ENCODE measurements around the gene ISLR.

ISLR gene

DNA sequence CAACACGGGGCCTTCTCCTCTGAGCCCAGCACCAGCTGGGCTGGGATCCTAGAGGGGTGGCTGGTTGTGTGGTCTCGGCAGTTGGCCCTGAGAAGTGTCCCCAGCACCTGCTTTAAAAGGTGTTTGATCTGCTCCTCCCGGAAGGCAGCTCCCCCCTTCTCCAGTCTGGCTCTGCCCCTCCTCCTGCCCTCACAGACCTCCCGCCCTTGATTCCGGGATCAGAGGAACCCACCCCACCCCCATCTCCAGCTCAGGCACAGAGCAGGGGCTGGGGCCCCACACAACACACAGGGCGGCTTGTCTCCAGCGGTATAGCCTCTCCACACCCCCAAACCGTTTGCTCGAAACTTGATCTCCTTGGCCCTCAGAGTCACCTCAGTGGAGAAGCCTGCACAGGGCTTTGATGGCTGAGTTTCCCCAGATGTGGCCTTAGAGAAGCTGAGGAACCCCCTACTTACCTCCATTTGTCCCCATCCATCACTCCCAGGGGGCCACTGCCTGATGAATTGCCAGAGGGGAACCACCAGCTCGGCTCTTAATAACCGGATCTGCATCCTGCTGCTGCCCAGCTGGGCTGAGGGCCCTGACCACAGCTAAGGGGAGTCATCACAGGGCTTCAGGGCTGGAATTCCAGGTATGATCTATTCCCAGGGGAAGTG, 35.5 kb downstream of the ISLR start:
- no peak for TF ChIP-seq SPI1 (IDR thresholded peaks at IDR 0.05; ENCODE audit: low read depth, low read length)
- no peak for TF ChIP-seq POLR2A (IDR thresholded peaks at IDR 0.05; ENCODE audit: low read depth, low read length)
- TF ChIP-seq POU2F2 (IDR thresholded peaks at IDR 0.05; ENCODE audit: low read depth, low read length) = no peak
- no peak for TF ChIP-seq TAF1 (IDR thresholded peaks at IDR 0.05; ENCODE audit: low read depth, low read length)
- TF ChIP-seq PAX5 (IDR thresholded peaks at IDR 0.05; ENCODE audit: insufficient read depth, low read length, severe bottlenecking) = no peak
- DNase-seq (ENCODE audit: insufficient read length, low spot score) = no peak

DNA sequence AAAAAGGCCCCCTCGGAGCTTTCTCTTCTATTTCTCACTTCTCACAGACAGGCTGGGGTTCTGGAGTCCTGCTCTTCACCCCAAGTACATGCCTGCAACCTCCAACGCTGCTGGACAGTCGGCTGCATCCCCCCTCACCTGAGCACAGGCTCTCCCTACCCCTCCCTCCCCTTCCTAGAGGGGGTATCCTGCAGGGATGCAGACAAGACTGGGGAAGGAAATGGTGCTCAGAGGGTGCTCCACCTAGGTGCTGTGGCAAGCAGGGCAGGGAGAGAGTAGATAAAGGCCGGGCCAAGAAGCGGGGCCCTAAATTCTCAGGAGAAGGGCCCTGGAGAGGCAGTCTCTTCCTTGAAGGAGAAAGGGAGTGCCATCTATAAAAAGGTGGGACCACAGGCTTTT, 36.0 kb downstream of the ISLR start:
- FAIRE-seq = no peak
- DNase-seq (ENCODE audit: insufficient read length, low spot score) = no peak
- no peak for TF ChIP-seq POLR2A (IDR thresholded peaks at IDR 0.05; ENCODE audit: low read depth, low read length)
- TF ChIP-seq TAF1 (IDR thresholded peaks at IDR 0.05; ENCODE audit: low read depth, low read length) = no peak
- TF ChIP-seq POU2F2 (IDR thresholded peaks at IDR 0.05; ENCODE audit: low read depth, low read length) = no peak
- TF ChIP-seq PAX5 (IDR thresholded peaks at IDR 0.05; ENCODE audit: insufficient read depth, low read length, severe bottlenecking) = no peak
- TF ChIP-seq SPI1 (IDR thresholded peaks at IDR 0.05; ENCODE audit: low read depth, low read length) = no peak
- TF ChIP-seq POLR2AphosphoS5 (IDR thresholded peaks at IDR 0.05; ENCODE audit: low read depth, low read length) = no peak

More for the DNA sequence above, 35.5 kb downstream of the ISLR start:
- no peak for FAIRE-seq

- no peak for FAIRE-seq
- DNase-seq (ENCODE audit: insufficient read length, low spot score) = no peak
- no peak for TF ChIP-seq SPI1 (IDR thresholded peaks at IDR 0.05; ENCODE audit: low read depth, low read length)
- TF ChIP-seq PAX5 (IDR thresholded peaks at IDR 0.05; ENCODE audit: insufficient read depth, low read length, severe bottlenecking) = no peak
- no peak for TF ChIP-seq TAF1 (IDR thresholded peaks at IDR 0.05; ENCODE audit: low read depth, low read length)
Observed at GRCh38 chr15:74209997-74210671, 36.6 kb downstream of the ISLR start.

DNA sequence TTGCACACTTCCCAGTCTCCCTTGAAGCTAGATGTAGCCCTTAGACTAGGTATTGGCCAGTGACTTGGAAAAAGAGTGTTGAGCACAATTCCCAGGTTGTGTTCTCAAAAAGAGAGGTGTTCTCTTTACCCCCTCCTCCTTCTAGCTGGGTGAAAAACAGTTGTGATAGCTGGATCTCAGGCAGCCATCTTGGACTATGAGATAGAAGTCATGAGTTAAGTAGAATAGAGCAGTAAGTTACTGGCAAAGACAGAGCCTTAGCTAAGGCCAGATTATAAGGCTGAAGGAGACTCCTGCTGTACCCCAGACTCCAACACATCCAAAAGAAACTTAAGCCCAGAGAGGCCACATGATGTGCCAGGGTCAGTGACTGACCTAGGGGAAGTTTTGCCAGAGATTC, 37.2 kb downstream of the ISLR start:
- no peak for TF ChIP-seq SPI1 (IDR thresholded peaks at IDR 0.05; ENCODE audit: low read depth, low read length)
- TF ChIP-seq POLR2AphosphoS5 (IDR thresholded peaks at IDR 0.05; ENCODE audit: low read depth, low read length) = no peak
- TF ChIP-seq PAX5 (IDR thresholded peaks at IDR 0.05; ENCODE audit: insufficient read depth, low read length, severe bottlenecking) = no peak
- TF ChIP-seq POLR2A (IDR thresholded peaks at IDR 0.05; ENCODE audit: low read depth, low read length) = no peak
- TF ChIP-seq TAF1 (IDR thresholded peaks at IDR 0.05; ENCODE audit: low read depth, low read length) = no peak
- TF ChIP-seq POU2F2 (IDR thresholded peaks at IDR 0.05; ENCODE audit: low read depth, low read length) = no peak
- FAIRE-seq = no peak
- no peak for DNase-seq (ENCODE audit: insufficient read length, low spot score)

DNA sequence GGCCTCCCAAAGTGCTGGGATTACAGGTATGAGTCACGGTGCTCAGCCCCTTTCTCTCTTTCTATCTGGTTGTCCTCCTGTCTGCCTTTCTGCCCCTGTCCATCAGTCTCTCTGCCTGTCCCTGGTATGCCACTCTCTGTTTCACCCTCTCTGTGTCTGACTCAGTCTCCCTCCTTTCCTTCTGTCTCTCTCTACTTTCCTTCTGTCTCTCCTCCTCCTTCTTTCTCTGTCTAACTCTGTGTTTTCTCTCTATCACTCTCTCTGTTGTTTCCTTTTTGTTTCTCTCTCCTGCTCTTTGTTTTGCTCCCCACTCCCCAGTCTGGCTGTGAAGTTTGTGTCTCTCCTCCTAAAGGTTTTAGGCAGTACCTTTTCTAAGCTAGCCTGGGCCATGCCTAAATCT, 38.1 kb downstream of the ISLR start:
- DNase-seq (ENCODE audit: insufficient read length, low spot score) = no peak
- FAIRE-seq = no peak
- no peak for TF ChIP-seq TAF1 (IDR thresholded peaks at IDR 0.05; ENCODE audit: low read depth, low read length)
- no peak for TF ChIP-seq PAX5 (IDR thresholded peaks at IDR 0.05; ENCODE audit: insufficient read depth, low read length, severe bottlenecking)
- no peak for TF ChIP-seq POLR2AphosphoS5 (IDR thresholded peaks at IDR 0.05; ENCODE audit: low read depth, low read length)
- TF ChIP-seq POLR2A (IDR thresholded peaks at IDR 0.05; ENCODE audit: low read depth, low read length) = no peak
- no peak for TF ChIP-seq SPI1 (IDR thresholded peaks at IDR 0.05; ENCODE audit: low read depth, low read length)
- no peak for TF ChIP-seq POU2F2 (IDR thresholded peaks at IDR 0.05; ENCODE audit: low read depth, low read length)

DNA sequence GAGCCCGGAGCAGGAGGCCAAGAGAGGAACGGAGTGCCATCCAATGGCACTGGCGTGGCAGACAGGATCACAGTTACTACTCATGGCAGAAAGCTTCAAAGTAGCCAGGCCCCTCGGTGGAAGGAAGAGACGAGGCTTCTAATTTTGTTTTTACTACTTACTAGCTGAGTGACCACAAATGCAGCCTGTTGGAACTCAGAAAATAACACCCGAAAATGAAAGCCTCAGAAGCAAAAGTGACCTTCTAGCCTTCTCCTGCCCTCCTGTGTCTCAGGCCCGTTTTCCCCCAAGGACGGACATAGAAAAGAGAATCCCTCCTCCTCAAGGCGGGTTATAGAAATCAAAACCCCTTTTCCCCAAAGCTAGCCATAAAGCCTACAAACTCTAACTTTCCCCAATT, 39.0 kb downstream of the ISLR start:
- FAIRE-seq = no peak
- TF ChIP-seq TAF1 (IDR thresholded peaks at IDR 0.05; ENCODE audit: low read depth, low read length) (no peak), SPI1 (IDR thresholded peaks at IDR 0.05; ENCODE audit: low read depth, low read length) (no peak), POLR2A (IDR thresholded peaks at IDR 0.05; ENCODE audit: low read depth, low read length) (no peak), POU2F2 (IDR thresholded peaks at IDR 0.05; ENCODE audit: low read depth, low read length) (0 out of 2 replicates have a peak, but pooled peaks have one; percentile 11)
- no peak for DNase-seq (ENCODE audit: insufficient read length, low spot score)

DNA sequence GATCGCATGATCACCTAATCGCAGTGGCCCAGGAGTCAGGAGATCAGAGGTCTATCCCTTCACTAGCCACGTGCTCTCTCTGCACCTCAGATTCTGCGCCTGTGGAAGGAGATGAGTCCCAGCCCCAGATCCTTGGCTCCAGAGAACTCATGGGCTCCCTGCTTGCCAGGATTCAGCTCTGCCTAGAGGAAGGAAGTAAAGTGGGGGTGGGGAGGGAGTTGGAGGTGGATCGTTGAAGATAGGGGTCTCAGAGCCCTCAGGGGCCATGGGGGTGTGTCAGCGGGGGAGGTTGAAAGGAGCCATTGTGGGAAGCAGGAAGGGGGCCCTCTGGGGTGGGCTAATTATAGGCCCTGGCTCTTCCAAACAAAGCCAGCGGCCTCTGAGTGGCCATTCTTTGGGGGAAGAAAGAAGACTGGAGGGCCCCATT, 40.4 kb downstream of the ISLR start:
- FAIRE-seq (no peak), DNase-seq (ENCODE audit: insufficient read length, low spot score) (no peak)
- TF ChIP-seq POLR2A (IDR thresholded peaks at IDR 0.05; ENCODE audit: low read depth, low read length) = no peak
- TF ChIP-seq POU2F2 (IDR thresholded peaks at IDR 0.05; ENCODE audit: low read depth, low read length) = no peak
- no peak for TF ChIP-seq POLR2AphosphoS5 (IDR thresholded peaks at IDR 0.05; ENCODE audit: low read depth, low read length)
- TF ChIP-seq TAF1 (IDR thresholded peaks at IDR 0.05; ENCODE audit: low read depth, low read length) = no peak
- TF ChIP-seq SPI1 (IDR thresholded peaks at IDR 0.05; ENCODE audit: low read depth, low read length) = no peak
- TF ChIP-seq PAX5 (IDR thresholded peaks at IDR 0.05; ENCODE audit: insufficient read depth, low read length, severe bottlenecking) = no peak

DNA sequence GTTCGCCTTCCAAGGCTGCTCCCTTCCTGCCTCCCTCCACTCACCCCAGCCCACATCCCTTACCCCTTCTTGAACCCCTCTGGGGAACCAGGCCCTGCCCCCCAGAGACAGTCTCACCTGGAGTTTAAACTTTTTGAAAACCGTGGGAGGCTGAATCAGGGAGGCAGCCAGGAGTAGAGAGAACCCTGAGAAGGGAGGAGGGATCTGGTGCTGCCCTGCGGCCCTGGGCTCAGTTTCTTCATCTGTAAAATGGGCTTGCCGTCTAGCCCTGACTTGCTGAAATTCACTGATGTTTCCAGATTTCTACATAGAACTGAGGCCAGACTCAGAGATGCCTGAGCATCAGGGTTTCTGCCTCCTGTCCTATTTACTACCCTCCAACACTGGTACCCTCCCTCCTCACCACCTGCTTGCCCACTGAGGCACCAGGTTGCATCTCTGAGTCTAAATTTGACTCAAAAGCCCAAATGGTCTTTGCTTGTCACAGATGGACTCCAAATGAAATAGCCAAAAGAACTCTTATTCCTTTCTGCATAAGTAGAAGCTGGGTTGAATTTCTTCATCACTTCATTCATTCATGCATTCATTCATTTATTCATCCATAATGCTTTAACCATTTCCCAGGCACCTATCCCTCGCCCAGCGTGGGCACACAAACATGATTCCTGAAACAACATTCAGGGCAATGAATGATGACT, 41.0 kb downstream of the ISLR start:
- FAIRE-seq (no peak), DNase-seq (ENCODE audit: insufficient read length, low spot score) (no peak)
- no peak for TF ChIP-seq PAX5 (IDR thresholded peaks at IDR 0.05; ENCODE audit: insufficient read depth, low read length, severe bottlenecking)
- no peak for TF ChIP-seq SPI1 (IDR thresholded peaks at IDR 0.05; ENCODE audit: low read depth, low read length)
- no peak for TF ChIP-seq POLR2AphosphoS5 (IDR thresholded peaks at IDR 0.05; ENCODE audit: low read depth, low read length)
- TF ChIP-seq TAF1 (IDR thresholded peaks at IDR 0.05; ENCODE audit: low read depth, low read length) = no peak
- TF ChIP-seq POLR2A (IDR thresholded peaks at IDR 0.05; ENCODE audit: low read depth, low read length) = no peak
- no peak for TF ChIP-seq POU2F2 (IDR thresholded peaks at IDR 0.05; ENCODE audit: low read depth, low read length)

GRCh38 chr15:74215958-74216357, 42.4 kb downstream of the ISLR start:
- TF ChIP-seq TAF1 (IDR thresholded peaks at IDR 0.05; ENCODE audit: low read depth, low read length) (no peak), SPI1 (IDR thresholded peaks at IDR 0.05; ENCODE audit: low read depth, low read length) (no peak), POLR2AphosphoS5 (IDR thresholded peaks at IDR 0.05; ENCODE audit: low read depth, low read length) (no peak), PAX5 (IDR thresholded peaks at IDR 0.05; ENCODE audit: insufficient read depth, low read length, severe bottlenecking) (no peak), POLR2A (IDR thresholded peaks at IDR 0.05; ENCODE audit: low read depth, low read length) (no peak), POU2F2 (IDR thresholded peaks at IDR 0.05; ENCODE audit: low read depth, low read length) (no peak)
- FAIRE-seq (no peak), DNase-seq (ENCODE audit: insufficient read length, low spot score) (no peak)
